AG09309 (cell line): ENCODE data around the gene DBNL.

ENCODE experiments used
- DNase-seq: peaks from one replicate; pipeline ENCODE4 v3.0.0-alpha.2; 2010; ENCODE audit warnings: low read depth
- H3K4me3 ChIP-seq: 2 replicates; pipeline ENCODE4 v1.5.1; 2011; ENCODE audit warnings: mild to moderate bottlenecking, low read depth, low read length, moderate library complexity; ENCODE audit not compliant: control insufficient read depth
- TF ChIP-seq, protein P1 (sequence below): IDR thresholded peaks from 2 replicates; pipeline ENCODE4 v1.5.1; 2011; ENCODE audit warnings: mild to moderate bottlenecking, low read depth, low read length, inconsistent platforms; ENCODE audit not compliant: insufficient read depth, control insufficient read depth; ENCODE audit errors: missing control alignments

Gene DBNL

DNA sequence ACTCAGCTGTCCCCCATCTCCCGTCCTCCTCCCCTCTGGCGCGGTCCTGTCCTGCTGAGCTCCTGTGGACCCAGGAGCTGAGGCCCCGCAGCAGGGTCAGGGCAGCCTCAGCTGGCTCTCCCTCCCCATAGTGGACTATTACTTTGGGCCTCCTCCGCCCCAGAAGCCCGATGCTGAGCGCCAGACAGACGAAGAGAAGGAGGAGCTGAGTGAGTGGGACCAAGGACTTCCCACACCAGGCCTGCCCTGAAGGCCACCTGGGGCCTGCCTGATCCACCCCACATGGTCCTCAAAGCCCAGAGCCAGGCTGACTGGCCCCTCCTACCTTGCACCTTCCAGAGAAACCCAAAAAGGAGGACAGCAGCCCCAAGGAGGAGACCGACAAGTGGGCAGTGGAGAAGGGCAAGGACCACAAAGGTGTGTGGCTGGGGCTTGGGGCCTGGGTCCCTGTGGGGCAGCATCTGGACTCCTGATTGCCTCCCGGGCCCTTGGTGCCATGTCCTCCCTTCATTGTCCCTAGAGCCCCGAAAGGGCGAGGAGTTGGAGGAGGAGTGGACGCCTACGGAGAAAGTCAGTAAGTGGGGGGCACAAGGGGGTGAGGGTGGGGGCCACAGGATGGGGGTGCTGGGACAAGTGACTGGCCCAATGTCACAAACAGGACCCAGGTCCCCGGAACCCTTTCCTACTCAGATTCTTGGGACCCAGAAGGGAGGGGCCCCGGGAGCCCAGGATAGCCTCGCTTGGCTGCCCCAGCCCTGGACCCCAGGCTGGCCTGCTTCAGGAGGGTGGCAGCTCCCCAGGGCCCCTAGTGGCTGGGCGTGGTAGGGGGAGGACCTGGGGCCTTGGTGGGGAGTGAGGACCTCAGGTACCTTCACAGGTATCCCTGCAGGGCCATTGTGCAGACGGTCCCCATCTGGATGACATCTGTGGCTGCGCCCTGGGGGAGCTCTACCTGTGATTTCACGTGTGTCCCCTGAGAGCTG lies 64.6 kb downstream of the DBNL start:
- no peak overlapping the region for H3K4me3 ChIP-seq
- TF ChIP-seq, protein P1, sequence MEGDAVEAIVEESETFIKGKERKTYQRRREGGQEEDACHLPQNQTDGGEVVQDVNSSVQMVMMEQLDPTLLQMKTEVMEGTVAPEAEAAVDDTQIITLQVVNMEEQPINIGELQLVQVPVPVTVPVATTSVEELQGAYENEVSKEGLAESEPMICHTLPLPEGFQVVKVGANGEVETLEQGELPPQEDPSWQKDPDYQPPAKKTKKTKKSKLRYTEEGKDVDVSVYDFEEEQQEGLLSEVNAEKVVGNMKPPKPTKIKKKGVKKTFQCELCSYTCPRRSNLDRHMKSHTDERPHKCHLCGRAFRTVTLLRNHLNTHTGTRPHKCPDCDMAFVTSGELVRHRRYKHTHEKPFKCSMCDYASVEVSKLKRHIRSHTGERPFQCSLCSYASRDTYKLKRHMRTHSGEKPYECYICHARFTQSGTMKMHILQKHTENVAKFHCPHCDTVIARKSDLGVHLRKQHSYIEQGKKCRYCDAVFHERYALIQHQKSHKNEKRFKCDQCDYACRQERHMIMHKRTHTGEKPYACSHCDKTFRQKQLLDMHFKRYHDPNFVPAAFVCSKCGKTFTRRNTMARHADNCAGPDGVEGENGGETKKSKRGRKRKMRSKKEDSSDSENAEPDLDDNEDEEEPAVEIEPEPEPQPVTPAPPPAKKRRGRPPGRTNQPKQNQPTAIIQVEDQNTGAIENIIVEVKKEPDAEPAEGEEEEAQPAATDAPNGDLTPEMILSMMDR, result peak; percentile 12
- no peak for DNase-seq

DNA sequence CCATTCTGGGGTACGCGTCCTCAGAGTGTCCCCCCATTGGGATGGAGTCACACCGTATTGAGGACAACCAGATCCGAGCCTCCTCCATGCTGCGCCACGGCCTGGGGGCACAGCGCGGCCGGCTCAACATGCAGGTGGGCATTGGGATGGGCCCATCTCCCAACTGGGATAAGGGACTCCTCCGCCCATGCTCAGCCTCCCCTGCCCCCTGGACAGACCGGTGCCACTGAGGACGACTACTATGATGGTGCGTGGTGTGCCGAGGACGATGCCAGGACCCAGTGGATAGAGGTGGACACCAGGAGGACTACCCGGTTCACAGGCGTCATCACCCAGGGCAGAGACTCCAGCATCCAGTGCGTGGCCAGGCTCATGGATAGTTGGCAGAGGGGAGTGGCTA lies 65.5 kb downstream of the DBNL start:
- TF ChIP-seq, protein P1, result no peak
- H3K4me3 ChIP-seq, result no peak overlapping the region
- no peak for DNase-seq

DNA sequence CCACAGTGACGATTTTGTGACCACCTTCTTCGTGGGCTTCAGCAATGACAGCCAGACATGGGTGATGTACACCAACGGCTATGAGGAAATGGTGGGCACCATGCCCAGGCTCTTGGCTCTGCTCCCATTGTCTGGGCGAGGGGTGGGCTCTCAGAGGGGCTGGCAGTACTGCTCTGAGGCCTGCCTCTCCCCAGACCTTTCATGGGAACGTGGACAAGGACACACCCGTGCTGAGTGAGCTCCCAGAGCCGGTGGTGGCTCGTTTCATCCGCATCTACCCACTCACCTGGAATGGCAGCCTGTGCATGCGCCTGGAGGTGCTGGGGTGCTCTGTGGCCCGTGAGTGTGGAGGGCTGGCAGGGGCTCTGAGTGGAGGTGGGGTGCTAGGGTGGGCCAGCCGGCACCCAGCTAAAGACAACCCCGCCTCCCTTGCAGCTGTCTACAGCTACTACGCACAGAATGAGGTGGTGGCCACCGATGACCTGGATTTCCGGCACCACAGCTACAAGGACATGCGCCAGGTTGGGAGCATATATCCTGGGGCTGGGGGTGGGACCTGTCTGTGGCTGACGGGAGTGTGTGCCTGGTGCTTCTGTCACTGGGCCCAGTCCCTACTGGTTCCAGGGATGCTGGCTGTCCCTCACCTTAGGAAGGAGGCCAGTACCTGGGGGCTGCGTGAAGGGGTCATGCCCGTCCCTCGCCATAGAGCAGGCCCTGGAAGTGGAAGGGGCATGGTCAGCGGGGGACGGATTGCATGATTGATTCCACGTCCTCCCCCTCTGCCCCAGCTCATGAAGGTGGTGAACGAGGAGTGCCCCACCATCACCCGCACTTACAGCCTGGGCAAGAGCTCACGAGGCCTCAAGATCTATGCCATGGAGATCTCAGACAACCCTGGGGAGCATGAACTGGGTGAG lies 66.5 kb downstream of the DBNL start:
- TF ChIP-seq, protein P1, result no peak
- no peak overlapping the region for H3K4me3 ChIP-seq
- DNase-seq, result no peak
